ENCODE data around the gene MYOCD.

GRCh38 chr17:12671906-12672305 is 6.2 kb downstream of the MYOCD start:
- TF ChIP-seq, protein P1, sequence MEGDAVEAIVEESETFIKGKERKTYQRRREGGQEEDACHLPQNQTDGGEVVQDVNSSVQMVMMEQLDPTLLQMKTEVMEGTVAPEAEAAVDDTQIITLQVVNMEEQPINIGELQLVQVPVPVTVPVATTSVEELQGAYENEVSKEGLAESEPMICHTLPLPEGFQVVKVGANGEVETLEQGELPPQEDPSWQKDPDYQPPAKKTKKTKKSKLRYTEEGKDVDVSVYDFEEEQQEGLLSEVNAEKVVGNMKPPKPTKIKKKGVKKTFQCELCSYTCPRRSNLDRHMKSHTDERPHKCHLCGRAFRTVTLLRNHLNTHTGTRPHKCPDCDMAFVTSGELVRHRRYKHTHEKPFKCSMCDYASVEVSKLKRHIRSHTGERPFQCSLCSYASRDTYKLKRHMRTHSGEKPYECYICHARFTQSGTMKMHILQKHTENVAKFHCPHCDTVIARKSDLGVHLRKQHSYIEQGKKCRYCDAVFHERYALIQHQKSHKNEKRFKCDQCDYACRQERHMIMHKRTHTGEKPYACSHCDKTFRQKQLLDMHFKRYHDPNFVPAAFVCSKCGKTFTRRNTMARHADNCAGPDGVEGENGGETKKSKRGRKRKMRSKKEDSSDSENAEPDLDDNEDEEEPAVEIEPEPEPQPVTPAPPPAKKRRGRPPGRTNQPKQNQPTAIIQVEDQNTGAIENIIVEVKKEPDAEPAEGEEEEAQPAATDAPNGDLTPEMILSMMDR (IDR thresholded peaks at IDR 0.05; ENCODE audit: poor library complexity): no peak
- no peak for TF ChIP-seq EZH2phosphoT487 (IDR thresholded peaks at IDR 0.05; ENCODE audit: low read depth, severe bottlenecking, unreplicated experiment)
